Neuronal stem cell (in vitro differentiated cells): ENCODE measurements around the gene TAS2R46. TPM values are rescaled to one million over a fixed set of nuclear protein-coding genes. Genes with fewer than 3 reads are reported as not detected.

Experiments
- small RNA-seq: library from polyadenylated mRNA; stranded (forward); fragments of <200 nt; extraction: miRNeasy Mini kit (QIAGEN cat#:217004); gene quantifications from one replicate; pipeline ENCODE3, GENCODE V24; 2013; ENCODE audit not compliant: insufficient read depth

Gene TAS2R46

Small RNA genes lying within 50 kb of the gene (small RNA-seq; reads per million reads assigned to genes)
- gene AC018630.1: not detected
